H9 (cell line): ENCODE data around the gene GPR155. TPM values are rescaled to one million over a fixed set of nuclear protein-coding genes. Genes with fewer than 3 reads are reported as not detected.

ENCODE experiments used
- DNase-seq: peaks from one replicate; pipeline ENCODE4 v3.0.0-alpha.2; 2017
- H2AFZ ChIP-seq: one replicate; pipeline ENCODE4 v1.6.1; 2013; ENCODE audit warnings: mild to moderate bottlenecking, low read length, control low read depth, moderate library complexity
- H2AK5ac ChIP-seq: 2 replicates; pipeline ENCODE4 v1.6.1; 2013; ENCODE audit warnings: low read length, control low read depth, mixed read lengths; ENCODE audit not compliant: insufficient read length
- H2BK120ac ChIP-seq: one replicate; pipeline ENCODE4 v1.6.1; 2013; ENCODE audit warnings: low read depth, mild to moderate bottlenecking, low read length, control low read depth, inconsistent platforms; ENCODE audit not compliant: poor library complexity, severe bottlenecking
- H2BK12ac ChIP-seq: 2 replicates; pipeline ENCODE4 v1.6.1; 2013; ENCODE audit warnings: low read length, control low read depth, mixed read lengths, low read depth; ENCODE audit not compliant: insufficient read length
- H2BK15ac ChIP-seq: 2 replicates; pipeline ENCODE4 v1.6.1; 2013; ENCODE audit warnings: low read depth, low read length, control low read depth
- H2BK20ac ChIP-seq: one replicate; pipeline ENCODE4 v1.6.1; 2013; ENCODE audit warnings: low read depth, mild to moderate bottlenecking, low read length, control low read depth, inconsistent platforms; ENCODE audit not compliant: poor library complexity, severe bottlenecking
- H2BK5ac ChIP-seq: 2 replicates; pipeline ENCODE4 v1.6.1; 2013; ENCODE audit warnings: low read length, control low read depth, mixed read lengths; ENCODE audit not compliant: insufficient read length
- H3K14ac ChIP-seq: 2 replicates; pipeline ENCODE4 v1.6.1; 2013; ENCODE audit warnings: low read length, control low read depth; ENCODE audit not compliant: insufficient read depth
- H3K18ac ChIP-seq: 2 replicates; pipeline ENCODE4 v1.6.1; 2013; ENCODE audit warnings: low read depth, mild to moderate bottlenecking, mixed read lengths, low read length, control low read depth; ENCODE audit not compliant: insufficient read length
- H3K23ac ChIP-seq: 2 replicates; pipeline ENCODE4 v1.6.1; 2013; ENCODE audit warnings: low read length, control low read depth, mixed read lengths, low read depth; ENCODE audit not compliant: insufficient read length
- H3K23me2 ChIP-seq: 2 replicates; pipeline ENCODE4 v1.6.1; 2013; ENCODE audit warnings: low read depth, mild to moderate bottlenecking, mixed read lengths, low read length, control low read depth; ENCODE audit not compliant: insufficient read length, poor library complexity, severe bottlenecking
- H3K27ac ChIP-seq: 2 replicates; pipeline ENCODE4 v1.5.1; 2013; ENCODE audit warnings: low read length, control low read depth, mixed read lengths, low read depth; ENCODE audit not compliant: insufficient read length
- H3K27me3 ChIP-seq: 2 replicates; pipeline ENCODE4 v1.6.1; 2013; ENCODE audit warnings: low read length, control low read depth, inconsistent platforms; ENCODE audit not compliant: insufficient read depth
- H3K4ac ChIP-seq: 2 replicates; pipeline ENCODE4 v1.6.1; 2013; ENCODE audit warnings: low read depth, mild to moderate bottlenecking, control low read depth, inconsistent platforms, low read length, moderate library complexity
- H3K4me1 ChIP-seq: 2 replicates; pipeline ENCODE4 v1.6.1; 2013; ENCODE audit warnings: low read length, control low read depth, inconsistent platforms; ENCODE audit not compliant: insufficient read depth
- H3K4me2 ChIP-seq: 2 replicates; pipeline ENCODE4 v1.6.1; 2013; ENCODE audit warnings: low read length, control low read depth, mixed read lengths; ENCODE audit not compliant: insufficient read length, insufficient read depth
- H3K56ac ChIP-seq: 2 replicates; pipeline ENCODE4 v1.6.1; 2013; ENCODE audit warnings: low read depth, mild to moderate bottlenecking, mixed read lengths, low read length, control low read depth; ENCODE audit not compliant: insufficient read length
- H3K79me1 ChIP-seq: 2 replicates; pipeline ENCODE4 v1.6.1; 2013; ENCODE audit warnings: low read depth, mild to moderate bottlenecking, moderate library complexity, low read length, control low read depth, inconsistent platforms; ENCODE audit not compliant: insufficient read depth, poor library complexity, severe bottlenecking
- H3K79me2 ChIP-seq: 2 replicates; pipeline ENCODE4 v1.6.1; 2013; ENCODE audit warnings: low read length, control low read depth, inconsistent platforms; ENCODE audit not compliant: insufficient read depth
- H3K9ac ChIP-seq: 2 replicates; pipeline ENCODE4 v1.6.1; 2013; ENCODE audit warnings: low read length, control low read depth, mixed read lengths; ENCODE audit not compliant: insufficient read length; ENCODE audit errors: extremely low read depth
- H3K9me3 ChIP-seq: one replicate; pipeline ENCODE4 v1.6.1; 2013; ENCODE audit warnings: low read depth, low read length, inconsistent platforms; ENCODE audit not compliant: control insufficient read depth
- H3T11ph ChIP-seq: one replicate; pipeline ENCODE4 v1.6.1; 2013; ENCODE audit warnings: mild to moderate bottlenecking, low read length, control low read depth, inconsistent platforms
- H4K20me1 ChIP-seq: one replicate; pipeline ENCODE4 v1.6.1; 2013; ENCODE audit not compliant: control insufficient read depth, insufficient read length, insufficient read depth
- H4K5ac ChIP-seq: 2 replicates; pipeline ENCODE4 v1.6.1; 2013; ENCODE audit warnings: low read depth, mild to moderate bottlenecking, mixed read lengths, low read length, control low read depth; ENCODE audit not compliant: insufficient read length
- H4K8ac ChIP-seq: replicated peaks from 2 replicates; pipeline ENCODE4 v1.6.1; 2013; ENCODE audit warnings: low read length, control low read depth, mixed read lengths, low read depth; ENCODE audit not compliant: insufficient read length
- H4K91ac ChIP-seq: 2 replicates; pipeline ENCODE4 v1.6.1; 2013; ENCODE audit warnings: low read depth, mild to moderate bottlenecking, moderate library complexity, mixed read lengths, low read length, control low read depth; ENCODE audit not compliant: insufficient read length
- H3K27ac Mint-ChIP-seq, 3 experiments: 2 replicates in 2 of 3; 3 replicates in 1 of 3; pipeline ENCODE4 v1.8.0; 2020 to 2021; ENCODE audit warnings: mixed read lengths in 3 of 3, mild to moderate bottlenecking in 1 of 3, moderate library complexity in 1 of 3
- H3K27me3 Mint-ChIP-seq: 2 replicates; pipeline ENCODE4 v1.8.0; 2021; ENCODE audit warnings: low read depth, mild to moderate bottlenecking, moderate library complexity, mixed read lengths
- H3K36me3 Mint-ChIP-seq, 3 experiments: 2 replicates in 2 of 3; 3 replicates in 1 of 3; pipeline ENCODE4 v1.8.0; 2020 to 2021; ENCODE audit warnings: low read depth in 3 of 3, mixed read lengths in 3 of 3; ENCODE audit not compliant: insufficient read depth in 1 of 3
- H3K4me1 Mint-ChIP-seq, 2 experiments: 2 replicates each; pipeline ENCODE4 v1.8.0; 2020; ENCODE audit warnings: mixed read lengths in 2 of 2
- H3K4me3 Mint-ChIP-seq, 2 experiments: 2 replicates in 1 of 2; 3 replicates in 1 of 2; pipeline ENCODE4 v1.8.0; 2020 to 2021; ENCODE audit warnings: mild to moderate bottlenecking in 2 of 2, mixed read lengths in 2 of 2, moderate library complexity in 1 of 2
- H3K9me3 Mint-ChIP-seq, 2 experiments: 2 replicates in 1 of 2; 3 replicates in 1 of 2; pipeline ENCODE4 v1.8.0; 2020; ENCODE audit warnings: mild to moderate bottlenecking in 2 of 2, mixed read lengths in 2 of 2, moderate library complexity in 1 of 2
- WGBS: extraction: QIAGEN DNeasy Blood & Tissue Kit; methylation state at CpG from one replicate; pipeline ENCODE4 v1.1.7; 2013; ENCODE audit warnings: missing lambda C conversion rate, low lambda C conversion rate, mixed read lengths; ENCODE audit not compliant: insufficient read length; ENCODE audit errors: extremely low coverage; 5-methylcytosine and 5-hydroxymethylcytosine counted together
- total RNA-seq: library from RNA; stranded (reverse); gene quantifications from 2 replicates; pipeline ENCODE4 v1.2.1, GENCODE V29; 2021
- TF ChIP-seq, protein P1 (sequence below): fragments of 200-600 bp; sonication (generic); conservative IDR thresholded peaks from 3 replicates; pipeline ENCODE4 v1.8.0; 2021; ENCODE audit warnings: antibody characterized with exemption, mild to moderate bottlenecking

Gene GPR155
- total RNA-seq, 1 experiment from 2014 or later, result 0.35 TPM

DNA sequence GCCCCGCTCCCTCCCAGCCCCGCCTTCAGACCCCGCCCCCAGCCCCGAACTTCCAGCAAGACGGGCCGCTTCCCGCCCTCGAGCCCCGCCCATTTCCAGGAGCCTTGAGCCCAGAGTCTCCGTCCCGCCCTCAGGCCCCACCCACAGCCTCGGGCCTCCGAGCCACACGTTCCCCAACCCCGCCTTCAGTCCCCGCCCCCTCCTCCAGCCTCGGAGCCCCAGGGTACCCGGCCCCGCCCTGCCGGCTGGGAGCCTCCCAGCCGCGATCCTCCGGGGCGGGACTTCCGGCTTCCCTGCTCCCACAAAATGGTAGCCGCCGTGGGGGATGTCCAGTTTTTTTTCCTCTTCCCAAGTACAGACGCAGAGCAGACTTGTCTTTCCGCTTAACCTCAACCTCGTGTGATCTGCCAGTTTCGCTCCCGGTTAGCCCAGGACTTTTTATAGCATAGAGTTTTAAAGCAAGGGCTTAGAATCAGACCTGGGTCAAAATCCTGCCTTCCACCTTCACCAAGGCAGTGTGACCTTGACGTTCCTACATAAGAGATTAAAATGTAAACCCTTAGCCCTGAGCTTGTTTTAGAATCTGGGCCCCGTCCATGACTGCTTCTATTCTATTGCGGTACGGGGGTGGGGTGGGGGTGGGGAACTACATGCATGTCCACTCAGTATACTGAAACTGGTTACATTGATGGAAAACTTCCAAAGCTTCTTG, 435 bp upstream of the GPR155 start:
- Histone ChIP-seq H2BK120ac (peak overlapping the region; percentile 88), H4K8ac (peak overlapping the region; percentile 99), H2AFZ (peak overlapping the region; percentile 100), H2BK20ac (no peak overlapping the region), H4K20me1 (no peaks in the 10 kb centered on the region), H3K23ac (no peak overlapping the region), H2BK12ac (no peak overlapping the region), H2BK5ac (no peak overlapping the region), H3K27me3 (peaks cover 4% of the 10 kb centered on the region; the same call in 1 of the 2 replicates), H3K79me1 (no peaks in the 10 kb centered on the region), H4K91ac (no peak overlapping the region), H2BK15ac (no peak overlapping the region), H3K56ac (no peak overlapping the region), H3K9me3 (no peaks in the 10 kb centered on the region), H3T11ph (no peak overlapping the region), H2AK5ac (no peak overlapping the region), H3K18ac (peak overlapping the region; percentile 98), H4K5ac (peak overlapping the region; percentile 99), H3K4me1 (no peaks in the 10 kb centered on the region), H3K4me2 (peak overlapping the region; percentile 98), H3K14ac (peak overlapping the region; percentile 96), H3K79me2 (no peaks in the 10 kb centered on the region), H3K27ac (no peak overlapping the region), H3K23me2 (peaks cover 13% of the 10 kb centered on the region), H3K9ac (peak overlapping the region; percentile 78), H3K4ac (no peak overlapping the region; the same call in 1 of the 2 replicates)
- peak; percentile 100 for DNase-seq
- H3K4me1 Mint-ChIP-seq, result peaks cover 7 to 9% of the 10 kb centered on the region in 2 experiments
- peaks cover 0 to 11% (median 0%) of the 10 kb centered on the region in 3 experiments; a peak in 5 of 7 replicates for H3K36me3 Mint-ChIP-seq
- TF ChIP-seq, protein P1, sequence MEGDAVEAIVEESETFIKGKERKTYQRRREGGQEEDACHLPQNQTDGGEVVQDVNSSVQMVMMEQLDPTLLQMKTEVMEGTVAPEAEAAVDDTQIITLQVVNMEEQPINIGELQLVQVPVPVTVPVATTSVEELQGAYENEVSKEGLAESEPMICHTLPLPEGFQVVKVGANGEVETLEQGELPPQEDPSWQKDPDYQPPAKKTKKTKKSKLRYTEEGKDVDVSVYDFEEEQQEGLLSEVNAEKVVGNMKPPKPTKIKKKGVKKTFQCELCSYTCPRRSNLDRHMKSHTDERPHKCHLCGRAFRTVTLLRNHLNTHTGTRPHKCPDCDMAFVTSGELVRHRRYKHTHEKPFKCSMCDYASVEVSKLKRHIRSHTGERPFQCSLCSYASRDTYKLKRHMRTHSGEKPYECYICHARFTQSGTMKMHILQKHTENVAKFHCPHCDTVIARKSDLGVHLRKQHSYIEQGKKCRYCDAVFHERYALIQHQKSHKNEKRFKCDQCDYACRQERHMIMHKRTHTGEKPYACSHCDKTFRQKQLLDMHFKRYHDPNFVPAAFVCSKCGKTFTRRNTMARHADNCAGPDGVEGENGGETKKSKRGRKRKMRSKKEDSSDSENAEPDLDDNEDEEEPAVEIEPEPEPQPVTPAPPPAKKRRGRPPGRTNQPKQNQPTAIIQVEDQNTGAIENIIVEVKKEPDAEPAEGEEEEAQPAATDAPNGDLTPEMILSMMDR, result no peak
- peak overlapping the region; percentile 87 to 98 (median 92); a peak in 5 of 7 replicates for H3K27ac Mint-ChIP-seq
- peaks cover 3 to 4% of the 10 kb centered on the region in 2 experiments; a peak in 3 of 5 replicates for H3K9me3 Mint-ChIP-seq
- peaks cover 45% of the 10 kb centered on the region for H3K27me3 Mint-ChIP-seq
- WGBS, result no CpG with 5 or more reads among the region's 36 CpGs
- peak overlapping the region; percentile 82 for H3K4me3 Mint-ChIP-seq
